ENCODE results near the gene AQR. TPM values are rescaled to one million over a fixed set of nuclear protein-coding genes. Genes with fewer than 3 reads are reported as not detected.

AQR gene
- total RNA-seq, 4 donors from 2014 or later = 21.1 to 35.5 (median 28.1) TPM

DNA sequence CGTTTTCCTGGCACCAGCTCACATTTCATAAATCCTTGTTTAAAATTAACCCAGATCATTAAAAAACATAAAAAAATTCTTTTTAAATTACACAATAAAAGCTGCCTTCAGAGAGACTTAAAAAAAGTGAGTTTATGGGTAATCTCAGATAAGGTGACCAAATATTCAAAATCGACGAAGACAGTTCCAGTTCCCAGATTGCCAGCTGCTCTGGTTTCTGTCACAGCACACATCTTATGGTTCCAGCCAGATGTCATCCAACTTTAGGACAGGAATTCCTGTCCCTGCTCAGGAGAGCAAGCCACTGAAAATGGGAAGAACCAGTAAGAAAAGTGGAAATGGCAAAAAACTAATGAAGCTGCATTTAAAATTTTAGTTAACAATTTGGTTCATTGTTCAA is 34.4 kb upstream of the AQR start:
- H3K4me3 ChIP-seq = no peak overlapping the region
- H3K4me1 ChIP-seq = no peaks in the 10 kb centered on the region
- H3K27ac ChIP-seq = no peak overlapping the region
- H3K36me3 ChIP-seq = no peaks in the 10 kb centered on the region
- no peaks in the 10 kb centered on the region for H3K27me3 ChIP-seq
- TF ChIP-seq CTCF (IDR thresholded peaks at IDR 0.05) (no peak), POLR2A (IDR thresholded peaks at IDR 0.05) (no peak)
- no peak for DNase-seq
- no peaks in the 10 kb centered on the region for H3K9me3 ChIP-seq

DNA sequence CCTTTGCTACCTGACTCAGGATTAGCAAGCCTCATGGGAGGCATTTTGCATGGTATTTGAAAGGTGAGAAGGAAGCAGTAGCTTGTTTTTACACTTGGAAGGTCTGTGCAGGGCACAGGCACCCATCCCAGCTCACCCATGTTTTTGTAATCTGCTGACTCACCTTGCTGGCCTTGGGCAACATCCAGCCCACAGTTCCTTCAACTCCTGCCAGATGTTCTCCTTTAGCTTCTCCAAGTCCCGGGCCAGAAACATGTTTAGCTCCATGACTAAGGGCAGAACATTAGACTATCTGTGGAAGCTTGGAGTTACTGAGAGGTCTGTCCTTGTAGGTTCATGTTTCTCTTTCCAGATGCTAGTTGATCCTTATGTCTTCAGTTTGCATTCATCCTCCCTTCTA is 31.0 kb upstream of the AQR start:
- Histone ChIP-seq H3K36me3 (no peaks in the 10 kb centered on the region), H3K27ac (no peak overlapping the region), H3K4me1 (no peaks in the 10 kb centered on the region), H3K4me3 (no peak overlapping the region), H3K9me3 (no peaks in the 10 kb centered on the region), H3K27me3 (no peaks in the 10 kb centered on the region)
- TF ChIP-seq POLR2A (IDR thresholded peaks at IDR 0.05) = no peak
- no peak for TF ChIP-seq CTCF (IDR thresholded peaks at IDR 0.05)
- no peak for DNase-seq

GRCh38 chr15:34999906-35000305 is 30.4 kb upstream of the AQR start:
- no peaks in the 10 kb centered on the region for H3K9me3 ChIP-seq
- no peak overlapping the region for H3K27ac ChIP-seq
- no peak for DNase-seq
- H3K36me3 ChIP-seq = no peaks in the 10 kb centered on the region
- H3K4me3 ChIP-seq = no peak overlapping the region
- no peaks in the 10 kb centered on the region for H3K4me1 ChIP-seq
- no peaks in the 10 kb centered on the region for H3K27me3 ChIP-seq
- TF ChIP-seq CTCF (IDR thresholded peaks at IDR 0.05) (no peak), POLR2A (IDR thresholded peaks at IDR 0.05) (no peak)

- TF ChIP-seq POLR2A (IDR thresholded peaks at IDR 0.05) (no peak), CTCF (IDR thresholded peaks at IDR 0.05) (no peak)
- DNase-seq = no peak
- Histone ChIP-seq H3K27ac (no peak overlapping the region), H3K36me3 (no peaks in the 10 kb centered on the region), H3K4me1 (no peaks in the 10 kb centered on the region), H3K4me3 (no peak overlapping the region), H3K9me3 (no peaks in the 10 kb centered on the region), H3K27me3 (no peaks in the 10 kb centered on the region)
Observed at GRCh38 chr15:34994925-34995324, 25.4 kb upstream of the AQR start.

DNA sequence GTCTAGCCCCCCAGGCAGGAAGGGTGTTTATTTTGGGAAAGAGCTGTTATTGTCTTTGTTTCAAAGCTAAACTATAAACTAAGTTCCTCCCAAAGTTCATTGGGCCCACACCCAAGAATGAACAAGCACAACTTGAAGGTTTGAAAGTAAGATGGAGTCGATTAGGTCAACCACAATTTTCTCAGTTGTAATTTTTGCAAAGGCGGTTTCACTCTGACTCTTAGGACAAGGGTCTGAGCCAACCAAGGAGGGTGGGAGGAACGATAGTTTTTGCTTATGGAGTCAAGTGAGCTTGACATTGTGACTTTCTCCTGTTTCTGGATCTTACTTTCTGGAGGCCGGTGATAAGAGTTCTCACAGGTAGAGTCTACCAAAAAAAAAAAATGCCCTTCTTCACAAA is 24.3 kb upstream of the AQR start:
- no peaks in the 10 kb centered on the region for H3K9me3 ChIP-seq
- H3K27ac ChIP-seq = no peak overlapping the region
- H3K4me3 ChIP-seq = no peak overlapping the region
- DNase-seq = no peak
- peaks cover 0 to 6% (median 0%) of the 10 kb centered on the region in 4 donors for H3K4me1 ChIP-seq
- no peaks in the 10 kb centered on the region for H3K36me3 ChIP-seq
- H3K27me3 ChIP-seq = no peaks in the 10 kb centered on the region
- TF ChIP-seq CTCF (IDR thresholded peaks at IDR 0.05) = no peak
- no peak for TF ChIP-seq POLR2A (IDR thresholded peaks at IDR 0.05)

- no peaks in the 10 kb centered on the region for H3K9me3 ChIP-seq
- no peak overlapping the region for H3K4me3 ChIP-seq
- TF ChIP-seq CTCF (IDR thresholded peaks at IDR 0.05) (no peak), POLR2A (IDR thresholded peaks at IDR 0.05) (no peak)
- H3K27ac ChIP-seq = no peak overlapping the region
- DNase-seq = no peak
- no peaks in the 10 kb centered on the region for H3K27me3 ChIP-seq
- H3K36me3 ChIP-seq = no peaks in the 10 kb centered on the region
- H3K4me1 ChIP-seq = peaks cover 0 to 7% (median 0%) of the 10 kb centered on the region in 4 donors
Observed at GRCh38 chr15:34993412-34993811, 23.9 kb upstream of the AQR start.
